ENCODE measurements around the gene CKB. TPM values are rescaled to one million over a fixed set of nuclear protein-coding genes. Genes with fewer than 3 reads are reported as not detected.

The CKB gene
- total RNA-seq, 2 donors from 2014 or later: 546 to 707 TPM

GRCh38 chr14:103503296-103503695 lies 19.3 kb downstream of the CKB start:
- Histone ChIP-seq H3K27me3 (no peaks in the 10 kb centered on the region), H3K4me3 (no peak overlapping the region), H3K36me3 (peaks cover 65% of the 10 kb centered on the region), H3K27ac (no peak overlapping the region), H3K9me3 (no peaks in the 10 kb centered on the region), H3K4me1 (peaks cover 0 to 11% of the 10 kb centered on the region in 2 donors)
- DNase-seq (ENCODE audit: low spot score): no peak
- TF ChIP-seq CTCF (IDR thresholded peaks at IDR 0.05): no peak

GRCh38 chr14:103502877-103503276 lies 19.8 kb downstream of the CKB start:
- H3K9me3 ChIP-seq: no peaks in the 10 kb centered on the region
- DNase-seq (ENCODE audit: low spot score): no peak
- TF ChIP-seq CTCF (IDR thresholded peaks at IDR 0.05): no peak
- no peak overlapping the region for H3K4me3 ChIP-seq
- no peak overlapping the region for H3K27ac ChIP-seq
- H3K36me3 ChIP-seq: peaks cover 65% of the 10 kb centered on the region
- H3K27me3 ChIP-seq: no peaks in the 10 kb centered on the region
- peaks cover 0 to 11% of the 10 kb centered on the region in 2 donors for H3K4me1 ChIP-seq

GRCh38 chr14:103501921-103502669 lies 20.5 kb downstream of the CKB start:
- Histone ChIP-seq H3K36me3 (peaks cover 65% of the 10 kb centered on the region), H3K27ac (no peak overlapping the region), H3K27me3 (no peaks in the 10 kb centered on the region), H3K4me3 (no peak overlapping the region), H3K9me3 (no peaks in the 10 kb centered on the region), H3K4me1 (peaks cover 0 to 12% of the 10 kb centered on the region in 2 donors)
- no peak for TF ChIP-seq CTCF (IDR thresholded peaks at IDR 0.05)
- no peak for DNase-seq (ENCODE audit: low spot score)

GRCh38 chr14:103501041-103501870 lies 21.4 kb downstream of the CKB start:
- Histone ChIP-seq H3K9me3 (no peaks in the 10 kb centered on the region), H3K4me1 (peaks cover 0 to 17% of the 10 kb centered on the region in 2 donors), H3K27me3 (no peaks in the 10 kb centered on the region), H3K4me3 (no peak overlapping the region), H3K27ac (no peak overlapping the region), H3K36me3 (peaks cover 64% of the 10 kb centered on the region)
- TF ChIP-seq CTCF (IDR thresholded peaks at IDR 0.05): no peak
- no peak for DNase-seq (ENCODE audit: low spot score)

GRCh38 chr14:103500148-103500990 lies 22.3 kb downstream of the CKB start:
- Histone ChIP-seq H3K4me1 (peaks cover 0 to 22% of the 10 kb centered on the region in 2 donors), H3K4me3 (no peak overlapping the region), H3K36me3 (peaks cover 60% of the 10 kb centered on the region), H3K27ac (peak overlapping the region in 1 of 2 donors; percentile 12), H3K27me3 (no peaks in the 10 kb centered on the region), H3K9me3 (no peaks in the 10 kb centered on the region)
- DNase-seq (ENCODE audit: low spot score): peak; percentile 95
- peak; percentile 94 to 95 for TF ChIP-seq CTCF (IDR thresholded peaks at IDR 0.05)

Data from right atrium auricular region (tissue), 2 donors.